ENCODE measurements around the gene NPRL2.

- TF ChIP-seq YY1 (IDR thresholded peaks at IDR 0.05; ENCODE audit: insufficient read depth, insufficient read length): no peak
- no peak for TF ChIP-seq ZNF274 (IDR thresholded peaks at IDR 0.05; ENCODE audit: low read depth, low read length)
Observed at GRCh38 chr3:50356553-50356952, 6.0 kb upstream of the NPRL2 start.

All from NT2/D1 (cell line).